Erythroblast (primary cell): ENCODE measurements around the gene TMEM200A.

ENCODE experiments used
- GATA1 ChIP-seq: IDR thresholded peaks from 2 replicates; pipeline ENCODE4 v1.6.1; 2011; ENCODE audit warnings: low read depth, mild to moderate bottlenecking, control low read depth, low read length, moderate library complexity
- POLR2A ChIP-seq: IDR thresholded peaks from 2 replicates; pipeline ENCODE4 v1.6.1; 2011; ENCODE audit warnings: mild to moderate bottlenecking, low read length

- no peak for TF ChIP-seq POLR2A
- no peak for TF ChIP-seq GATA1
Observed at GRCh38 chr6:130337534-130337933, 28.3 kb upstream of the TMEM200A start.
